Activated T-cell treated with anti-CD3 and anti-CD28 coated beads for 4 hours (primary cell): ENCODE data around the gene STK38L.

ENCODE experiments used
- DNase-seq: peaks from one replicate; pipeline ENCODE4 v3.0.0-alpha.2; 2020

STK38L gene

GRCh38 chr12:27359578-27360340 lies 115.7 kb downstream of the STK38L start:
- no peak for DNase-seq

- DNase-seq: no peak
Measured at GRCh38 chr12:27361372-27361771, 117.3 kb downstream of the STK38L start.

DNA sequence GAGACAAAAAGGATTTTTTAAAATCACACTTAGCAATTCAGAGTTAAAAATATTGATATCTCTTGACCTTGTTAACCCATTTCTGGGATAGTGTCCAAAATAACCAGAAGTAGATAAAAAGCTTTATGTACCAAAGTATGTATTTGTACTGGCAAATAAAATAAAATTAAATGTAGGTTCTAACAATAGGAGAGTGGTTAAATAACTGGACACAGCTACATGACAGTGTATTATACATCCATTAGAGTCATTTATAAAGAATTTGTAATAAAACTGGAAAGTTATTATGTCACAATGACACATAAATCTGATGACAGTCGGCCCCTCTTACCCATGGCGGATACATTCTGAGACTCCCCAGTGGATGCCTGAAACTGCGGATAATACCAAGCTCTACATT lies 122.5 kb downstream of the STK38L start:
- DNase-seq: no peak

GRCh38 chr12:27367078-27367477 lies 123.0 kb downstream of the STK38L start:
- DNase-seq: no peak
